Stimulated activated CD4-positive, alpha-beta T cell treated with anti-CD3 and anti-CD28 coated beads, TNF-alpha, amount 100 ng/mL, for 48 hours (primary cell): ENCODE measurements around the gene HOXA5.

Source experiments
- DNase-seq, 3 donors: peaks; one replicate each; pipeline ENCODE4 v3.0.0-alpha.2; 2020; ENCODE audit warnings: low read depth in 3 of 3

The HOXA5 gene

GRCh38 chr7:27119412-27119911, 24.0 kb downstream of the HOXA5 start:
- DNase-seq, result no peak

- DNase-seq, result no peak
Measured at GRCh38 chr7:27118580-27118979, 24.9 kb downstream of the HOXA5 start.

GRCh38 chr7:27117887-27118491, 25.5 kb downstream of the HOXA5 start:
- no peak for DNase-seq

GRCh38 chr7:27116962-27117886, 26.3 kb downstream of the HOXA5 start:
- DNase-seq, result no peak

- no peak for DNase-seq
Measured at GRCh38 chr7:27116031-27116961, 27.2 kb downstream of the HOXA5 start.

- no peak for DNase-seq
Measured at GRCh38 chr7:27115221-27116026, 28.1 kb downstream of the HOXA5 start.

GRCh38 chr7:27114881-27115220, 28.6 kb downstream of the HOXA5 start:
- no peak for DNase-seq

- DNase-seq, result no peak
Measured at GRCh38 chr7:27113991-27114769, 29.3 kb downstream of the HOXA5 start.

- no peak for DNase-seq
Measured at GRCh38 chr7:27112955-27113949, 30.2 kb downstream of the HOXA5 start.

GRCh38 chr7:27112361-27112760, 31.1 kb downstream of the HOXA5 start:
- DNase-seq, result no peak

- no peak for DNase-seq
Measured at GRCh38 chr7:27111751-27112277, 31.7 kb downstream of the HOXA5 start.

GRCh38 chr7:27111042-27111750, 32.3 kb downstream of the HOXA5 start:
- DNase-seq, result no peak

GRCh38 chr7:27110186-27111031, 33.1 kb downstream of the HOXA5 start:
- no peak for DNase-seq

GRCh38 chr7:27109466-27110185, 33.9 kb downstream of the HOXA5 start:
- DNase-seq, result no peak

- DNase-seq, result no peak
Measured at GRCh38 chr7:27108390-27109127, 34.9 kb downstream of the HOXA5 start.
